NCI-H146 treated with DMSO at 0.1 percent for 48 hours (cell line): ENCODE data around the gene RNF115.

Source experiments
- DNase-seq: peaks from one replicate; lab custom pipeline; 2025; ENCODE audit not compliant: unreplicated experiment; lab: John Stamatoyannopoulos, UW

Gene RNF115

GRCh38 chr1:145707183-145707867, 116.6 kb downstream of the RNF115 start, which contains the start of gene PDZK1:
Gene PDZK1, minus strand, starts transcription at chr1:145707368. Its CDS starts 19,347 bp downstream, at chr1:145688021.
- peak; percentile 46 for DNase-seq

- DNase-seq, result no peak
These were observed 117.7 kb downstream of the RNF115 start for GRCh38 chr1:145706086-145706664.

GRCh38 chr1:145705622-145706021, 118.3 kb downstream of the RNF115 start:
- no peak for DNase-seq

GRCh38 chr1:145702826-145703225, 121.1 kb downstream of the RNF115 start:
- no peak for DNase-seq

- DNase-seq, result no peak
These were observed 121.8 kb downstream of the RNF115 start for GRCh38 chr1:145702052-145702451.

- DNase-seq, result no peak
These were observed 122.5 kb downstream of the RNF115 start for GRCh38 chr1:145701306-145701862.

- no peak for DNase-seq
These were observed 127.3 kb downstream of the RNF115 start for GRCh38 chr1:145696630-145696960.

GRCh38 chr1:145695821-145696629, 127.9 kb downstream of the RNF115 start:
- no peak for DNase-seq

GRCh38 chr1:145692785-145693443, 131.0 kb downstream of the RNF115 start:
- no peak for DNase-seq

- DNase-seq, result no peak
These were observed 133.0 kb downstream of the RNF115 start for GRCh38 chr1:145690587-145691558.

- DNase-seq, result no peak
These were observed 134.0 kb downstream of the RNF115 start for GRCh38 chr1:145689922-145690321.

- no peak for DNase-seq
These were observed 135.0 kb downstream of the RNF115 start for GRCh38 chr1:145688924-145689323.
